Measurements from ENCODE around the gene PIAS1. TPM values are rescaled to one million over a fixed set of nuclear protein-coding genes. Genes with fewer than 3 reads are reported as not detected.
A peak's percentile ranks its signal among the peaks of the same experiment; 100 is the strongest.

Gene PIAS1
- total RNA-seq, 2 experiments from 2014 or later: 44.1 to 59.0 TPM

GRCh38 chr15:68051907-68052306, 2.2 kb upstream of the PIAS1 start:
- H3K4me1 ChIP-seq (ENCODE audit: insufficient read depth, low read length, poor library complexity, severe bottlenecking): peaks cover 30% of the 10 kb centered on the region
- DNase-seq (ENCODE audit: low spot score): no peak
- ChIA-PET CTCF (ENCODE audit: unreplicated experiment) (no interaction called here), POLR2A (no interaction called here)
- no peaks in the 10 kb centered on the region for H3K9me2 ChIP-seq (ENCODE audit: insufficient read depth, low read length)
- no peaks in the 10 kb centered on the region for H3K9me3 ChIP-seq (ENCODE audit: low read length)
- BruUV-seq (replicated peaks): no TSS peak
- no peak overlapping the region for H3K27ac ChIP-seq (ENCODE audit: low read depth, low read length, poor library complexity, severe bottlenecking)
- H4K20me1 ChIP-seq (ENCODE audit: insufficient read depth, low read length): peaks cover 12% of the 10 kb centered on the region
- peak overlapping the region; percentile 55; the same call in 1 of the 2 replicates for H2AFZ ChIP-seq (ENCODE audit: low read length)
- H3K4me3 ChIP-seq (ENCODE audit: low read depth, low read length, poor library complexity, severe bottlenecking): no peak overlapping the region
- TF ChIP-seq, protein P1, sequence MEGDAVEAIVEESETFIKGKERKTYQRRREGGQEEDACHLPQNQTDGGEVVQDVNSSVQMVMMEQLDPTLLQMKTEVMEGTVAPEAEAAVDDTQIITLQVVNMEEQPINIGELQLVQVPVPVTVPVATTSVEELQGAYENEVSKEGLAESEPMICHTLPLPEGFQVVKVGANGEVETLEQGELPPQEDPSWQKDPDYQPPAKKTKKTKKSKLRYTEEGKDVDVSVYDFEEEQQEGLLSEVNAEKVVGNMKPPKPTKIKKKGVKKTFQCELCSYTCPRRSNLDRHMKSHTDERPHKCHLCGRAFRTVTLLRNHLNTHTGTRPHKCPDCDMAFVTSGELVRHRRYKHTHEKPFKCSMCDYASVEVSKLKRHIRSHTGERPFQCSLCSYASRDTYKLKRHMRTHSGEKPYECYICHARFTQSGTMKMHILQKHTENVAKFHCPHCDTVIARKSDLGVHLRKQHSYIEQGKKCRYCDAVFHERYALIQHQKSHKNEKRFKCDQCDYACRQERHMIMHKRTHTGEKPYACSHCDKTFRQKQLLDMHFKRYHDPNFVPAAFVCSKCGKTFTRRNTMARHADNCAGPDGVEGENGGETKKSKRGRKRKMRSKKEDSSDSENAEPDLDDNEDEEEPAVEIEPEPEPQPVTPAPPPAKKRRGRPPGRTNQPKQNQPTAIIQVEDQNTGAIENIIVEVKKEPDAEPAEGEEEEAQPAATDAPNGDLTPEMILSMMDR (conservative IDR thresholded peaks at IDR 0.05; ENCODE audit: low read length): no peak
- TF ChIP-seq EZH2phosphoT487 (IDR thresholded peaks at IDR 0.05; ENCODE audit: borderline replicate concordance, low read depth, low read length): no peak
- intact Hi-C loops (cut with micrococcal nuclease; ENCODE audit: unreplicated experiment): loop anchor here (10.0 kb wide), 1 partner anchor 267 kb away; no protein-coding TSS in a partner anchor
- peaks cover 26% of the 10 kb centered on the region for H3K79me2 ChIP-seq (ENCODE audit: insufficient read depth, low read depth, low read length)
- no peak overlapping the region for H3K4me2 ChIP-seq (ENCODE audit: low read length)
- H3K36me3 ChIP-seq (ENCODE audit: insufficient read depth, low read length): no peaks in the 10 kb centered on the region

DNA sequence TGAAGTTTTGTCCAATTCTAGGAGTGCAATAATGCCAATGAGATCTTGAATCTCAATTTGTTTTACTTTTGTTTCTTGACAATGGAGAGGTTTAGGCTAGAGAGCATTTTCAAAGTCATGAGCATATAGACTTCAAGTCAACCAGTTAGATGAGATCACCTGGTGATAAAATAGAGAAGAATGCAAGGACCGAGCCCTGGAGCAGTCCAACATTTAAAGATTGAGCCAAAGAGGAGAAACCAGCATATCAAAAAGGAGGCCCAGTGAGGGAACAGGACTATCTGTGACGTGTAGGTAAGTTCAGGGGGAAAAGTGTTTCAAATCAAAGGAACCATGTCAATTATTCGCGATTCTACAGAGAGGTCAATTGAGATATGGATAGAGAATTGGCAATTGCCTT, 1.7 kb upstream of the PIAS1 start:
- Histone ChIP-seq H3K4me2 (ENCODE audit: low read length) (no peak overlapping the region), H3K4me3 (ENCODE audit: low read depth, low read length, poor library complexity, severe bottlenecking) (no peak overlapping the region), H3K4me1 (ENCODE audit: insufficient read depth, low read length, poor library complexity, severe bottlenecking) (peaks cover 35% of the 10 kb centered on the region), H3K36me3 (ENCODE audit: insufficient read depth, low read length) (no peaks in the 10 kb centered on the region), H4K20me1 (ENCODE audit: insufficient read depth, low read length) (peaks cover 18% of the 10 kb centered on the region), H2AFZ (ENCODE audit: low read length) (peak overlapping the region; percentile 55; the same call in 1 of the 2 replicates), H3K9me2 (ENCODE audit: insufficient read depth, low read length) (no peaks in the 10 kb centered on the region), H3K27ac (ENCODE audit: low read depth, low read length, poor library complexity, severe bottlenecking) (no peak overlapping the region), H3K79me2 (ENCODE audit: insufficient read depth, low read depth, low read length) (peaks cover 31% of the 10 kb centered on the region), H3K9me3 (ENCODE audit: low read length) (no peaks in the 10 kb centered on the region)
- POLR2A ChIA-PET: no interaction called here
- no TSS peak for BruUV-seq (replicated peaks)
- no peak for DNase-seq (ENCODE audit: low spot score)
- no peak for TF ChIP-seq EZH2phosphoT487 (IDR thresholded peaks at IDR 0.05; ENCODE audit: borderline replicate concordance, low read depth, low read length)
- TF ChIP-seq, protein P1 (conservative IDR thresholded peaks at IDR 0.05; ENCODE audit: low read length): no peak
- CTCF ChIA-PET (ENCODE audit: unreplicated experiment): no interaction called here
- intact Hi-C loops (cut with micrococcal nuclease; ENCODE audit: unreplicated experiment): loop anchor here (10.0 kb wide), 1 partner anchor 268 kb away; no protein-coding TSS in a partner anchor

GRCh38 chr15:68053001-68053400, 1.1 kb upstream of the PIAS1 start:
- TF ChIP-seq EZH2phosphoT487 (IDR thresholded peaks at IDR 0.05; ENCODE audit: borderline replicate concordance, low read depth, low read length): no peak
- TF ChIP-seq, protein P1 (conservative IDR thresholded peaks at IDR 0.05; ENCODE audit: low read length): no peak
- POLR2A ChIA-PET: interaction anchor here (1.5 kb wide), 1 partner anchor 25 kb away, joined by 3 read pairs; no protein-coding TSS in a partner anchor

More at GRCh38 chr15:68053001-68053400, 1.1 kb upstream of the PIAS1 start:
- peak overlapping the region; percentile 88 for H3K4me3 ChIP-seq (ENCODE audit: low read depth, low read length, poor library complexity, severe bottlenecking)
- peaks cover 36% of the 10 kb centered on the region for H3K79me2 ChIP-seq (ENCODE audit: insufficient read depth, low read depth, low read length)
- no peaks in the 10 kb centered on the region for H3K9me2 ChIP-seq (ENCODE audit: insufficient read depth, low read length)
- H3K4me1 ChIP-seq (ENCODE audit: insufficient read depth, low read length, poor library complexity, severe bottlenecking): peaks cover 41% of the 10 kb centered on the region
- no TSS peak for BruUV-seq (replicated peaks)
- H3K9me3 ChIP-seq (ENCODE audit: low read length): no peaks in the 10 kb centered on the region
- no peak for DNase-seq (ENCODE audit: low spot score)
- H4K20me1 ChIP-seq (ENCODE audit: insufficient read depth, low read length): peaks cover 18% of the 10 kb centered on the region
- no peaks in the 10 kb centered on the region for H3K36me3 ChIP-seq (ENCODE audit: insufficient read depth, low read length)
- CTCF ChIA-PET (ENCODE audit: unreplicated experiment): interaction anchor here (1.6 kb wide), 1 partner anchor 190 kb away, joined by 5 read pairs; no protein-coding TSS in a partner anchor
- H3K4me2 ChIP-seq (ENCODE audit: low read length): peak overlapping the region; percentile 67
- H2AFZ ChIP-seq (ENCODE audit: low read length): peak overlapping the region; percentile 89; the same call in 1 of the 2 replicates
- peak overlapping the region; percentile 72 for H3K27ac ChIP-seq (ENCODE audit: low read depth, low read length, poor library complexity, severe bottlenecking)
- intact Hi-C loops (cut with micrococcal nuclease; ENCODE audit: unreplicated experiment): loop anchor here (10.0 kb wide), 1 partner anchor 268 kb away; no protein-coding TSS in a partner anchor
